Adipocyte (in vitro differentiated cells): ENCODE data around the gene CDCA4.

Source experiments
- DNase-seq: peaks from one replicate; pipeline ENCODE4 v3.0.0-alpha.2; 2015; ENCODE audit warnings: low read depth
- H3K27me3 ChIP-seq: replicated peaks from 2 replicates; pipeline ENCODE4 v1.7.0; 2013; ENCODE audit warnings: mild to moderate bottlenecking, low read length, moderate library complexity; ENCODE audit not compliant: control insufficient read depth, insufficient read depth
- H3K36me3 ChIP-seq: 2 replicates; pipeline ENCODE4 v1.7.0; 2013; ENCODE audit warnings: low read length, mild to moderate bottlenecking, moderate library complexity; ENCODE audit not compliant: control insufficient read depth, insufficient read depth, severe bottlenecking
- H3K4me1 ChIP-seq: 2 replicates; pipeline ENCODE4 v1.7.0; 2013; ENCODE audit warnings: mild to moderate bottlenecking, low read length, moderate library complexity; ENCODE audit not compliant: control insufficient read depth, insufficient read depth
- H3K4me3 ChIP-seq: 2 replicates; pipeline ENCODE4 v1.7.0; 2013; ENCODE audit warnings: mild to moderate bottlenecking, low read length, moderate library complexity
- H3K9ac ChIP-seq: 2 replicates; pipeline ENCODE4 v1.7.0; 2013; ENCODE audit warnings: mild to moderate bottlenecking, low read length, moderate library complexity
- H3K9me3 ChIP-seq: 2 replicates; pipeline ENCODE4 v1.7.0; 2013; ENCODE audit warnings: mild to moderate bottlenecking, low read length, moderate library complexity; ENCODE audit not compliant: control insufficient read depth

CDCA4 gene

GRCh38 chr14:105055736-105056302, 34.9 kb upstream of the CDCA4 start:
- H3K9me3 ChIP-seq, result no peaks in the 10 kb centered on the region
- no peak overlapping the region for H3K9ac ChIP-seq
- peaks cover 27% of the 10 kb centered on the region for H3K27me3 ChIP-seq
- H3K4me1 ChIP-seq, result peaks cover 8% of the 10 kb centered on the region
- DNase-seq, result no peak
- no peak overlapping the region for H3K4me3 ChIP-seq
- H3K36me3 ChIP-seq, result no peaks in the 10 kb centered on the region

- no peak for DNase-seq
- Histone ChIP-seq H3K4me3 (no peak overlapping the region), H3K9me3 (no peaks in the 10 kb centered on the region), H3K36me3 (no peaks in the 10 kb centered on the region), H3K27me3 (peaks cover 29% of the 10 kb centered on the region), H3K9ac (no peak overlapping the region), H3K4me1 (peaks cover 6% of the 10 kb centered on the region)
Observed at GRCh38 chr14:105055334-105055733, 34.5 kb upstream of the CDCA4 start.

- Histone ChIP-seq H3K9ac (no peak overlapping the region), H3K4me1 (peaks cover 2% of the 10 kb centered on the region), H3K4me3 (no peak overlapping the region), H3K9me3 (no peaks in the 10 kb centered on the region), H3K27me3 (peaks cover 31% of the 10 kb centered on the region), H3K36me3 (no peaks in the 10 kb centered on the region)
- DNase-seq, result no peak
Observed at GRCh38 chr14:105053996-105054395, 33.1 kb upstream of the CDCA4 start.

- H3K4me3 ChIP-seq, result no peak overlapping the region
- H3K9me3 ChIP-seq, result no peaks in the 10 kb centered on the region
- no peak overlapping the region for H3K9ac ChIP-seq
- peaks cover 28% of the 10 kb centered on the region for H3K27me3 ChIP-seq
- no peaks in the 10 kb centered on the region for H3K36me3 ChIP-seq
- no peaks in the 10 kb centered on the region for H3K4me1 ChIP-seq
- DNase-seq, result no peak
Observed at GRCh38 chr14:105053421-105053820, 32.5 kb upstream of the CDCA4 start.

- H3K27me3 ChIP-seq, result peaks cover 31% of the 10 kb centered on the region
Observed at GRCh38 chr14:105052110-105052458, 31.2 kb upstream of the CDCA4 start.

GRCh38 chr14:105051182-105052109, 30.6 kb upstream of the CDCA4 start:
- Histone ChIP-seq H3K36me3 (no peaks in the 10 kb centered on the region), H3K9ac (no peak overlapping the region), H3K4me1 (no peaks in the 10 kb centered on the region), H3K27me3 (peaks cover 32% of the 10 kb centered on the region), H3K4me3 (no peak overlapping the region), H3K9me3 (no peaks in the 10 kb centered on the region)
- DNase-seq, result no peak

More at GRCh38 chr14:105052110-105052458, 31.2 kb upstream of the CDCA4 start:
- H3K4me1 ChIP-seq, result no peaks in the 10 kb centered on the region
- H3K9ac ChIP-seq, result no peak overlapping the region
- H3K36me3 ChIP-seq, result no peaks in the 10 kb centered on the region
- H3K9me3 ChIP-seq, result no peaks in the 10 kb centered on the region
- DNase-seq, result no peak
- H3K4me3 ChIP-seq, result no peak overlapping the region

GRCh38 chr14:105050551-105050897, 29.6 kb upstream of the CDCA4 start:
- DNase-seq, result no peak
- Histone ChIP-seq H3K4me1 (no peaks in the 10 kb centered on the region), H3K9ac (no peak overlapping the region), H3K27me3 (peaks cover 25% of the 10 kb centered on the region), H3K9me3 (no peaks in the 10 kb centered on the region), H3K4me3 (no peak overlapping the region), H3K36me3 (no peaks in the 10 kb centered on the region)

- H3K9ac ChIP-seq, result no peak overlapping the region
- H3K27me3 ChIP-seq, result peaks cover 25% of the 10 kb centered on the region
- no peaks in the 10 kb centered on the region for H3K4me1 ChIP-seq
- no peaks in the 10 kb centered on the region for H3K36me3 ChIP-seq
- H3K9me3 ChIP-seq, result no peaks in the 10 kb centered on the region
- no peak for DNase-seq
- H3K4me3 ChIP-seq, result no peak overlapping the region
Observed at GRCh38 chr14:105049753-105050550, 29.1 kb upstream of the CDCA4 start.

GRCh38 chr14:105047283-105048016, 26.6 kb upstream of the CDCA4 start:
- Histone ChIP-seq H3K9ac (no peak overlapping the region), H3K9me3 (no peaks in the 10 kb centered on the region), H3K27me3 (peaks cover 18% of the 10 kb centered on the region), H3K4me1 (no peaks in the 10 kb centered on the region), H3K36me3 (no peaks in the 10 kb centered on the region), H3K4me3 (no peak overlapping the region)
- DNase-seq, result no peak

GRCh38 chr14:105046891-105047282, 26.0 kb upstream of the CDCA4 start:
- H3K4me3 ChIP-seq, result no peak overlapping the region

More at GRCh38 chr14:105046891-105047282, 26.0 kb upstream of the CDCA4 start:
- H3K27me3 ChIP-seq, result peaks cover 18% of the 10 kb centered on the region
- H3K36me3 ChIP-seq, result no peaks in the 10 kb centered on the region
- no peaks in the 10 kb centered on the region for H3K9me3 ChIP-seq
- no peak for DNase-seq
- H3K4me1 ChIP-seq, result no peaks in the 10 kb centered on the region
- no peak overlapping the region for H3K9ac ChIP-seq
